Endodermal cell (in vitro differentiated cells): ENCODE measurements around the gene ZNF655. TPM values are rescaled to one million over a fixed set of nuclear protein-coding genes. Genes with fewer than 3 reads are reported as not detected.
"Not testable (repeated sequence)": the region's sequence is repeated elsewhere in the genome, so short reads cannot be mapped to it uniquely, and the experiment has no call there.

Experiments used
- DNase-seq: peaks from one replicate; pipeline ENCODE4 v3.0.0-alpha.2; 2017
- H3K27ac ChIP-seq: 2 replicates; pipeline ENCODE4 v1.5.1; 2013; ENCODE audit warnings: mild to moderate bottlenecking, low read depth, low read length, moderate library complexity
- H3K27me3 ChIP-seq: 2 replicates; pipeline ENCODE4 v1.6.1; 2013; ENCODE audit warnings: mild to moderate bottlenecking, low read length, moderate library complexity; ENCODE audit not compliant: insufficient read depth, control insufficient read depth, poor library complexity, severe bottlenecking
- H3K36me3 ChIP-seq: 2 replicates; pipeline ENCODE4 v1.7.0; 2013; ENCODE audit warnings: mild to moderate bottlenecking, low read length, moderate library complexity; ENCODE audit not compliant: control insufficient read depth, insufficient read depth
- H3K4me1 ChIP-seq: one replicate; pipeline ENCODE4 v1.7.0; 2013; ENCODE audit warnings: low read length; ENCODE audit not compliant: control insufficient read depth, insufficient read depth
- H3K4me3 ChIP-seq: 2 replicates; pipeline ENCODE4 v1.5.1; 2013; ENCODE audit warnings: mild to moderate bottlenecking, low read length, moderate library complexity
- H3K9ac ChIP-seq: 2 replicates; pipeline ENCODE4 v1.6.1; 2013; ENCODE audit warnings: mild to moderate bottlenecking, low read length, moderate library complexity; ENCODE audit not compliant: poor library complexity, severe bottlenecking; ENCODE audit errors: extremely low read depth
- H3K9me3 ChIP-seq: 2 replicates; pipeline ENCODE4 v1.6.1; 2013; ENCODE audit warnings: mild to moderate bottlenecking, low read length, moderate library complexity; ENCODE audit not compliant: control insufficient read depth
- H3K27ac Mint-ChIP-seq: 2 replicates; pipeline ENCODE4 v1.8.0; 2020; ENCODE audit warnings: mixed read lengths
- H3K27me3 Mint-ChIP-seq: 2 replicates; pipeline ENCODE4 v1.8.0; 2021; ENCODE audit warnings: mild to moderate bottlenecking, mixed read lengths; ENCODE audit not compliant: insufficient read depth
- H3K36me3 Mint-ChIP-seq: 2 replicates; pipeline ENCODE4 v1.8.0; 2020; ENCODE audit warnings: low read depth, mixed read lengths
- H3K4me1 Mint-ChIP-seq: 2 replicates; pipeline ENCODE4 v1.8.0; 2020; ENCODE audit warnings: mixed read lengths
- H3K4me3 Mint-ChIP-seq: 2 replicates; pipeline ENCODE4 v1.8.0; 2020; ENCODE audit warnings: mild to moderate bottlenecking, moderate library complexity, mixed read lengths
- H3K9me3 Mint-ChIP-seq: 2 replicates; pipeline ENCODE4 v1.8.0; 2020; ENCODE audit warnings: mild to moderate bottlenecking, mixed read lengths
- CTCF ChIP-seq: fragments of 200-600 bp; sonication (generic); conservative IDR thresholded peaks from 2 replicates; pipeline ENCODE4 v1.5.0; 2021; ENCODE audit warnings: antibody characterized with exemption, mild to moderate bottlenecking
- WGBS, 2 experiments: methylation state at CpG; one replicate each; pipeline versions ENCODE4 v1.1.5 to v1.1.7; 2013; ENCODE audit warnings: missing lambda C conversion rate in 2 of 2, mixed read lengths in 1 of 2; ENCODE audit not compliant: insufficient coverage in 1 of 2, insufficient read length in 1 of 2; 5-methylcytosine and 5-hydroxymethylcytosine counted together
- total RNA-seq, 2 donors: library from RNA; stranded (reverse); fragmentation: NEBNext Ultra II Directional in 1 of 2; extraction: Animal tissue kit (Norgen Biotek cat#: 25700) in 1 of 2; gene quantifications; 2 replicates in 1 of 2; 3 replicates in 1 of 2; pipeline ENCODE4 v1.2.1, GENCODE V29; 2021

The ZNF655 gene
- total RNA-seq, 2 donors from 2014 or later, result 57.0 to 58.2 TPM

GRCh38 chr7:99562114-99562784 is 3.8 kb downstream of the ZNF655 start:
- Histone ChIP-seq H3K27me3 (no peaks in the 10 kb centered on the region), H3K4me3 (no peak overlapping the region), H3K9ac (peak overlapping the region; percentile 6), H3K27ac (no peak overlapping the region), H3K36me3 (peaks cover 64% of the 10 kb centered on the region), H3K4me1 (no peaks in the 10 kb centered on the region), H3K9me3 (no peaks in the 10 kb centered on the region)
- no peak for DNase-seq
- peaks cover 52% of the 10 kb centered on the region for H3K36me3 Mint-ChIP-seq
- H3K4me1 Mint-ChIP-seq, result peaks cover 12% of the 10 kb centered on the region
- H3K4me3 Mint-ChIP-seq, result no peak overlapping the region
- H3K9me3 Mint-ChIP-seq, result no peaks in the 10 kb centered on the region
- 90 to 93% methylated on average over 7 to 9 of the region's 9 CpGs for WGBS, 2 experiments
- peak overlapping the region; percentile 86 for H3K27ac Mint-ChIP-seq
- no peak for TF ChIP-seq CTCF
- no peaks in the 10 kb centered on the region for H3K27me3 Mint-ChIP-seq

- 69 to 82% methylated on average over 2 of the region's 2 CpGs for WGBS, 2 experiments
- Histone ChIP-seq H3K4me1 (no peaks in the 10 kb centered on the region), H3K36me3 (peaks cover 67% of the 10 kb centered on the region), H3K4me3 (no peak overlapping the region), H3K9ac (peak overlapping the region; percentile 6), H3K9me3 (no peaks in the 10 kb centered on the region), H3K27me3 (no peaks in the 10 kb centered on the region), H3K27ac (no peak overlapping the region)
- DNase-seq, result peak; percentile 83
- no peak for TF ChIP-seq CTCF
- H3K9me3 Mint-ChIP-seq, result no peaks in the 10 kb centered on the region
- H3K4me1 Mint-ChIP-seq, result peaks cover 9% of the 10 kb centered on the region
- peaks cover 56% of the 10 kb centered on the region for H3K36me3 Mint-ChIP-seq
- H3K27ac Mint-ChIP-seq, result peak overlapping the region; percentile 86
- H3K4me3 Mint-ChIP-seq, result no peak overlapping the region
- no peaks in the 10 kb centered on the region for H3K27me3 Mint-ChIP-seq
Observed at GRCh38 chr7:99562832-99563231, 4.4 kb downstream of the ZNF655 start.

DNA sequence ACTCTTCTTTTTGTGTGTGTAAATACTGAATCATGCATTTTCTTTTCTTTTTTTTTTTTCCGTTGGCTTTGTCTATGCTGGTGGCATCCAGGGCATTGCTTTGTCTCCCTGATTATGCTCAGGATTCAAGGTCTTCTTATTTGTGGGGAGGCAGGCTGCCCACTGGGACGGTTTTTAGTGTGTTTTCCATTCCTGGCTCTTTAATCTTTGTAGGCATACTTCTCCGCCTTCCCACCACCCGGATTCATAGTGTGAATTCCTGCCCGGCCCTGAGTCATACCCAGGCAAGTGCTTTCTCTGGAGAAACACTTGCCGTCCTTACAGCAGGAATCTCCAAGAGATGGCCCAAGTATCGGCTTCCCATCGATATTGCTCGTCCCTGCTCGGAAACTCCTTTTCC is 5.2 kb downstream of the ZNF655 start:
- H3K36me3 ChIP-seq, result peaks cover 70% of the 10 kb centered on the region
- Mint-ChIP-seq H3K27me3 (no peaks in the 10 kb centered on the region), H3K4me3 (no peak overlapping the region), H3K36me3 (peaks cover 58% of the 10 kb centered on the region), H3K9me3 (no peaks in the 10 kb centered on the region), H3K27ac (peak overlapping the region; percentile 49), H3K4me1 (peaks cover 9% of the 10 kb centered on the region)
- no peaks in the 10 kb centered on the region for H3K4me1 ChIP-seq
- no peak overlapping the region for H3K9ac ChIP-seq
- 90 to 93% methylated on average over 9 to 10 of the region's 10 CpGs for WGBS, 2 experiments
- no peaks in the 10 kb centered on the region for H3K9me3 ChIP-seq
- H3K27me3 ChIP-seq, result no peaks in the 10 kb centered on the region
- no peak overlapping the region for H3K27ac ChIP-seq
- H3K4me3 ChIP-seq, result no peak overlapping the region
- DNase-seq, result peak; percentile 56
- TF ChIP-seq CTCF, result no peak

- not testable (repeated sequence) for H3K4me3 Mint-ChIP-seq, H3K27ac Mint-ChIP-seq, H3K27me3 ChIP-seq, H3K4me1 Mint-ChIP-seq, H3K9ac ChIP-seq, H3K4me1 ChIP-seq, H3K9me3 Mint-ChIP-seq, H3K4me3 ChIP-seq, H3K27me3 Mint-ChIP-seq, DNase-seq, H3K9me3 ChIP-seq, H3K27ac ChIP-seq
- H3K36me3 ChIP-seq, result peaks cover 88% of the 10 kb centered on the region
- 88 to 96% methylated on average over 6 to 7 of the region's 7 CpGs for WGBS, 2 experiments
- H3K36me3 Mint-ChIP-seq, result peaks cover 73% of the 10 kb centered on the region
Observed at GRCh38 chr7:99568770-99569169, 10.3 kb downstream of the ZNF655 start.
